GM23248 (cell line): ENCODE results near the gene PTGER1. TPM values are rescaled to one million over a fixed set of nuclear protein-coding genes. Genes with fewer than 3 reads are reported as not detected.

ENCODE experiments used
- DNase-seq: peaks from one replicate; pipeline ENCODE4 v3.0.0-alpha.2; 2015
- H2AFZ ChIP-seq: fragments of 200-600 bp; sonication (generic); 2 replicates; pipeline ENCODE4 v1.6.1; 2016; ENCODE audit warnings: antibody characterized with exemption
- H3F3A ChIP-seq: fragments of 200-600 bp; sonication (generic); 2 replicates; pipeline ENCODE4 v1.6.1; 2016; ENCODE audit warnings: mild to moderate bottlenecking, antibody characterized with exemption, mixed run types; ENCODE audit not compliant: insufficient read depth
- H3K27ac ChIP-seq: fragments of 200-600 bp; sonication (generic); 2 replicates; pipeline ENCODE4 v1.5.1; 2016; ENCODE audit warnings: mild to moderate bottlenecking
- H3K27me3 ChIP-seq: fragments of 200-600 bp; sonication (generic); replicated peaks from 2 replicates; pipeline ENCODE4 v1.6.1; 2016; ENCODE audit warnings: mild to moderate bottlenecking; ENCODE audit not compliant: insufficient read depth
- H3K36me3 ChIP-seq: fragments of 200-600 bp; sonication (generic); 2 replicates; pipeline ENCODE4 v1.6.1; 2016; ENCODE audit warnings: low read depth, mild to moderate bottlenecking
- H3K4me1 ChIP-seq: fragments of 200-600 bp; sonication (generic); 2 replicates; pipeline ENCODE4 v1.6.1; 2016; ENCODE audit warnings: mild to moderate bottlenecking; ENCODE audit not compliant: insufficient read depth
- H3K4me2 ChIP-seq: fragments of 200-600 bp; sonication (generic); one replicate; pipeline ENCODE4 v1.6.1; 2016; ENCODE audit warnings: mild to moderate bottlenecking; ENCODE audit not compliant: unreplicated experiment
- H3K4me3 ChIP-seq: fragments of 200-600 bp; sonication (generic); 2 replicates; pipeline ENCODE4 v1.5.1; 2016; ENCODE audit warnings: mild to moderate bottlenecking
- H3K79me2 ChIP-seq: fragments of 200-600 bp; sonication (generic); 2 replicates; pipeline ENCODE4 v1.6.1; 2016; ENCODE audit warnings: mild to moderate bottlenecking; ENCODE audit not compliant: insufficient read depth
- H3K9ac ChIP-seq: fragments of 200-600 bp; sonication (generic); 2 replicates; pipeline ENCODE4 v1.6.1; 2016; ENCODE audit warnings: mild to moderate bottlenecking
- H3K9me2 ChIP-seq: fragments of 200-600 bp; sonication (generic); 2 replicates; pipeline ENCODE4 v1.6.1; 2016; ENCODE audit warnings: mixed run types, mild to moderate bottlenecking, moderate library complexity; ENCODE audit not compliant: insufficient read depth
- H3K9me3 ChIP-seq: fragments of 200-600 bp; sonication (generic); one replicate; pipeline ENCODE4 v1.6.1; 2017; ENCODE audit warnings: low read depth
- H4K20me1 ChIP-seq: fragments of 200-600 bp; sonication (generic); 2 replicates; pipeline ENCODE4 v1.6.0; 2016; ENCODE audit not compliant: insufficient read depth
- EZH2 ChIP-seq: fragments of 200-600 bp; sonication (generic); IDR thresholded peaks from 2 replicates; pipeline ENCODE4 v1.6.1; 2018; ENCODE audit warnings: antibody characterized with exemption, mild to moderate bottlenecking; ENCODE audit not compliant: insufficient read depth, poor library complexity, severe bottlenecking
- EZH2phosphoT487 ChIP-seq: fragments of 200-600 bp; sonication (generic); IDR thresholded peaks from 2 replicates; pipeline ENCODE4 v1.6.1; 2018; ENCODE audit warnings: antibody characterized with exemption, moderate library complexity, mild to moderate bottlenecking, low read depth; ENCODE audit not compliant: insufficient read depth
- WGBS, 2 experiments: methylation state at CpG; one replicate each; pipeline ENCODE4 v1.1.6; 2015 to 2017; ENCODE audit warnings: low lambda C conversion rate in 2 of 2, low coverage in 1 of 2; ENCODE audit errors: missing lambda C conversion rate in 2 of 2; 5-methylcytosine and 5-hydroxymethylcytosine counted together
- in situ Hi-C: fragments of 300-500 bp; cut with MboI; formaldehyde crosslinking; loops from 2 replicates; pipeline ENCODE4 v1.15.0; 2020
- polyA plus RNA-seq: library from polyadenylated mRNA; unstranded; fragments of >200 nt; fragmentation: Nextera tagmentation; extraction: Ambion mirVana; gene quantifications from 2 replicates; pipeline ENCODE4 v1.2.1, GENCODE V29; 2016
- total RNA-seq: library from RNA; depleted of rRNA; stranded (reverse); fragments of >200 nt; shearing (Covaris generic); gene quantifications from 2 replicates; pipeline ENCODE4 v1.2.3, GENCODE V29; 2014

PTGER1 gene
- total and polyA plus RNA-seq, 2 experiments from 2014 or later, result 0.22 to 0.80 TPM

DNA sequence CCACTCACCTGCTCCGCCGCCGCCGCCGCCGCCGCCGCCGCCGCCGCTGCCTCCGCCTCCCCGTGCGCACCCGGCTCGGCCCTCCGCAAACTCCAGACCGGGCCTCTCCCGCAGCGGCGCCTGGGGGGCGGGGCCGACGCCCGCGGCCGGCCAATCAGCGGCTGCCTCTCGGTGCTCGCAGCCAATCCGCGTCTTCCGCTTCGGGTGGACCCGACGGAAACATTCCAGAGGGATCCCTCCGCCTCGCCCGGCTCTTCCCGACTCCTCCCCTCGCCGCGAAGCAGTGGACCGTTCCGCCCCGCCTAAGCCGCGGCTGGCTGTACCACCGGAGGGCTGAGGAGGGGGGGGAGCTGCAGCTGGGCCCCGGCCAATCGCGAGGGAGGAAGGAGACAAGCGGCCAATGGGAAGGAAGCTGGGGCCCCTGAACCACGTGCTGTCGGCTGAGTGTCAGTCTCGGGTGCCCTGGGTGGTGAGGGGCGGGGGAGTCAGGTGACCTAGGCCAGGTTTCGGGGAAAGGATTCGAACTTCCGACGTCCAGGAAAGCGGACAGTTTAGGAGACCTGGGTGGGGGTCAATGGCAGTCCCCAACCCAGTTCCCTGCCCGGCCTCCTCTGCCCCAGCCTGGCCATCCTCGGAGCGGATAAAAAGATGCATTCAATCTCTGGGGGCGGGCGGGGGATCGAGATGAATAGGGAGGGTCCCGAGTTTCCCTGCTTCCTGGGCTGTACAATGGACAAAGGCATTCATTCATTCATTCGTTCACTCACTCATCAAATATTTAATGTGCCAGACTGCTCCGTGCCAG lies 21.1 kb upstream of the PTGER1 start, which contains the start of gene GIPC1:
GIPC1 (minus strand) TSS at position 99 of the 805 bp plus-strand sequence. CDS start 13,151 bp downstream, outside the sequence.
- Histone ChIP-seq H3K36me3 (no peaks in the 10 kb centered on the region), H3K9me3 (no peaks in the 10 kb centered on the region), H3K27me3 (no peaks in the 10 kb centered on the region), H3K9me2 (no peaks in the 10 kb centered on the region), H3F3A (peaks cover 9% of the 10 kb centered on the region), H3K9ac (peak within 1 kb of the TSS; percentile 81), H3K79me2 (peaks cover 44% of the 10 kb centered on the region), H3K4me2 (peak within 1 kb of the TSS; percentile 77), H3K4me1 (peaks cover 18% of the 10 kb centered on the region), H4K20me1 (no peaks in the 10 kb centered on the region), H3K4me3 (peak within 1 kb of the TSS; percentile 84), H2AFZ (peak within 1 kb of the TSS; percentile 68), H3K27ac (peak within 1 kb of the TSS; percentile 19)
- DNase-seq, result peak; percentile 99
- no peak for TF ChIP-seq EZH2phosphoT487
- TF ChIP-seq EZH2, result no peak
- in situ Hi-C loops, result no loop called here
- WGBS, 2 experiments, result 3 to 7% methylated on average over 33 to 63 of the region's 71 CpGs

DNA sequence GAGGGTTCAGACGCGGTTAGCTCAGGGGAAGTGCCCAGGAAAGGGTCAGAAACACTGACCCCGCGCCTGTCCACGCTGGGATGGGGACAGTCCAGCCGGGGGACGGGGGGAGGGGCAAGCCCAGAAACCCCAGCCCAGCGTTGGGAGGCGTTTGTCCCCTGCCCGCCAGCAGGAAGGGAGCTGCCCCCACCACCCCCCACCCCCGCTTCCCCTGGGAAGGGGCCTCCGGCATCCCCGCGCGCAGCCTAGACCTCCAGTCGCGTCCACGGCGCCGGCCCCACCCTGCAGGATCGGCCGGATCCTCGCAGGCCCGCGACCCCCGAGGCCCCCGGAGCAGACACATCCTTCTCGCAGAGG lies 20.5 kb upstream of the PTGER1 start:
- in situ Hi-C loops, result no loop called here
- 0 to 1% methylated on average over 5 to 27 of the region's 28 CpGs for WGBS, 2 experiments
- H3K4me3 ChIP-seq, result peak overlapping the region; percentile 84

DNA sequence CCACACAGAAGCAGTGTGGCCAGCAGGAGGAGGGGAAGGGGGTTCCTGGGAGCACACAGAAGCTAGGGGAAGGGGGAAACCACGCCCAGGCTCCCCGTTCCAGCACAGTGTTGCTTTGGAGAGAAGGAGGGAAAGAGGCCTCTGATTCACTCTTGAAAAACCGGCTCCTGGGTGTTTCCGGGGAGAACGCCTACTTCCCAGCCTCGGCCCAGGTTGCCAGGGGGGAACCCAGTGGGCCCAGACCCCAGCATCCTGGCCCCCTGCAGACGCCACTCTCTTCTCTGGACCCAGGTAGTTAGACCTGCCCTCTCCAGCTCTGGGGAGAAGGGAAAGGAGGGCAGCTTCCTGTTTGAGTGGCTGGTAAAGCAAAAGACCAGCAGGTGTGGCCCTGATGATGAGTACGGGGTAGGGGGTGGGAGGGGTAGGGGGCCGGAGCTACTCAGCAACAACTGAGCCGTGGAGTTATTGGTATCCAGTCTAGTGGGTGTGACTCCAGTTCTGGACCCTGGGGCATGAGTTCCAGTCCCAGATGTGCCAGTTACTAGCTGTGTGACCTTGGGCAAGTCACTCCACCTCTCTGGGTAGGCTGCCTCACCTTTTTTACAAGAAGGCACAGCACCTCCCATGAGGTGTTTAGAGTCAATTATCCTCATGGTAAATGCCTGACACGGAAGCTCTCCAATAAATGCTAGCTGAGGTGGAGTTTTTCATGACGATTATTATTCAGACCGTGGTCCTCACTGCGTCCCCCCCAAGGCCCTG lies 19.9 kb upstream of the PTGER1 start:
- H3K9ac ChIP-seq, result peak overlapping the region; percentile 81
- 1 to 5% methylated on average over 11 to 14 of the region's 14 CpGs for WGBS, 2 experiments
- H2AFZ ChIP-seq, result peak overlapping the region; percentile 35
- H3K9me2 ChIP-seq, result no peaks in the 10 kb centered on the region
- in situ Hi-C loops, result no loop called here
- peak; percentile 51 for DNase-seq
- peaks cover 44% of the 10 kb centered on the region for H3K79me2 ChIP-seq
- peak overlapping the region; percentile 84 for H3K4me3 ChIP-seq
- H3K27me3 ChIP-seq, result no peaks in the 10 kb centered on the region
- H3F3A ChIP-seq, result peaks cover 9% of the 10 kb centered on the region
- H3K4me2 ChIP-seq, result peak overlapping the region; percentile 77
- peaks cover 18% of the 10 kb centered on the region for H3K4me1 ChIP-seq
- H3K9me3 ChIP-seq, result no peaks in the 10 kb centered on the region
- peak overlapping the region; percentile 19 for H3K27ac ChIP-seq
- no peaks in the 10 kb centered on the region for H4K20me1 ChIP-seq
- H3K36me3 ChIP-seq, result no peaks in the 10 kb centered on the region
- no peak for TF ChIP-seq EZH2
- TF ChIP-seq EZH2phosphoT487, result no peak

More for the DNA sequence above, 20.5 kb upstream of the PTGER1 start:
- no peaks in the 10 kb centered on the region for H3K9me3 ChIP-seq
- H2AFZ ChIP-seq, result peak overlapping the region; percentile 35
- H3K4me2 ChIP-seq, result peak overlapping the region; percentile 77
- no peaks in the 10 kb centered on the region for H3K9me2 ChIP-seq
- H3K9ac ChIP-seq, result peak overlapping the region; percentile 81
- H3F3A ChIP-seq, result peaks cover 9% of the 10 kb centered on the region
- DNase-seq, result no peak
- H3K27me3 ChIP-seq, result no peaks in the 10 kb centered on the region
- H3K4me1 ChIP-seq, result peaks cover 18% of the 10 kb centered on the region
- H3K27ac ChIP-seq, result peak overlapping the region; percentile 13; the same call in 1 of the 2 replicates
- H4K20me1 ChIP-seq, result no peaks in the 10 kb centered on the region
- H3K36me3 ChIP-seq, result no peaks in the 10 kb centered on the region
- H3K79me2 ChIP-seq, result peaks cover 44% of the 10 kb centered on the region
- TF ChIP-seq EZH2phosphoT487, result no peak
- TF ChIP-seq EZH2, result no peak

DNA sequence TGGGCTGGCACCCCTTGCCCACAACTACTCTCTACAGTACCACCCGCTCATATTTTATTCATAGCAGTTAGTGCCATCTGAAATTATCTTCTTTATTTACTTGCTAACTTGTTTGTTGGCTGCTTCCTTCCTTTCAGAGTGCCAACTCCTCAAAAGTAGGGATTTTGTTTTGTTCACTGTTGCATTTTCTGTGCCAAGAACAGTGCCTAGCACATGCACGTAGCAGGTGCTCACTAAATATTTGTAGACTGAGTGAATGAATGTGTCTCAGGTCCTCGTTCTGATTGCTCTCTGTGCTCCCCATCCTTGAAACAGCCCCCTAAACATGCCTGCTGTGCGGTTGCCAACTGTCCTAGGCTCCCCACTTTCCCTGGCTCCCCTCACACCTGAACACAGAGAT lies 19.3 kb upstream of the PTGER1 start:
- 73 to 82% methylated on average over 4 of the region's 4 CpGs for WGBS, 2 experiments
- peak overlapping the region; percentile 81 for H3K9ac ChIP-seq
- peak overlapping the region; percentile 77 for H3K4me2 ChIP-seq
- H3K9me3 ChIP-seq, result no peaks in the 10 kb centered on the region
- H3F3A ChIP-seq, result peaks cover 9% of the 10 kb centered on the region
- no peaks in the 10 kb centered on the region for H3K9me2 ChIP-seq
- no peaks in the 10 kb centered on the region for H4K20me1 ChIP-seq
- H3K4me3 ChIP-seq, result peak overlapping the region; percentile 84
- H3K27me3 ChIP-seq, result no peaks in the 10 kb centered on the region
- no peak overlapping the region for H2AFZ ChIP-seq
- no peak for DNase-seq
- H3K27ac ChIP-seq, result 0 out of 2 replicates have a peak overlapping the region, but pooled peaks have one; percentile 19
- H3K36me3 ChIP-seq, result no peaks in the 10 kb centered on the region
- in situ Hi-C loops, result no loop called here
- peaks cover 18% of the 10 kb centered on the region for H3K4me1 ChIP-seq
- TF ChIP-seq EZH2 (no peak), EZH2phosphoT487 (no peak)
- H3K79me2 ChIP-seq, result peaks cover 49% of the 10 kb centered on the region
